Cardiac muscle cell (in vitro differentiated cells and primary cell): ENCODE results near the gene FSIP1. TPM values are rescaled to one million over a fixed set of nuclear protein-coding genes. Genes with fewer than 3 reads are reported as not detected.
A peak's percentile ranks its signal among the peaks of the same experiment; 100 is the strongest.

Experiments used
- DNase-seq, 2 donors: peaks; one replicate each; pipeline versions ENCODE4 v3.0.0 to v3.0.0-alpha.2; 2010 to 2017; ENCODE audit warnings: low read depth in 1 of 2, low spot score in 1 of 2
- H3K27ac ChIP-seq: fragments of 200-600 bp; sonication (generic); 2 replicates; pipeline ENCODE4 v1.5.1; 2016
- H3K27me3 ChIP-seq: fragments of 200-600 bp; sonication (generic); 2 replicates; pipeline ENCODE4 v1.6.0; 2016; ENCODE audit warnings: control low read depth
- H3K36me3 ChIP-seq: fragments of 200-600 bp; sonication (generic); 2 replicates; pipeline ENCODE4 v1.5.1; 2016; ENCODE audit warnings: control low read depth
- H3K4me1 ChIP-seq: fragments of 200-600 bp; sonication (generic); 2 replicates; pipeline ENCODE4 v1.8.1; 2017; ENCODE audit warnings: low read depth, mild to moderate bottlenecking, mixed run types
- H3K4me3 ChIP-seq: fragments of 200-600 bp; sonication (generic); 2 replicates; pipeline ENCODE4 v1.5.1; 2016; ENCODE audit warnings: mild to moderate bottlenecking
- H3K9me3 ChIP-seq: fragments of 200-600 bp; sonication (generic); 2 replicates; pipeline ENCODE4 v1.5.1; 2017; ENCODE audit warnings: low read depth, mild to moderate bottlenecking, control low read depth
- polyA plus RNA-seq: library from polyadenylated mRNA; unstranded; fragments of >200 nt; fragmentation: Nextera tagmentation; extraction: Ambion mirVana; gene quantifications from 2 replicates; pipeline ENCODE4 v1.2.1, GENCODE V29; 2016
- total RNA-seq: library from RNA; depleted of rRNA; stranded (reverse); fragments of >200 nt; gene quantifications from 2 replicates; pipeline ENCODE4 v1.2.3, GENCODE V29; 2016
- TF ChIP-seq, protein P1 (sequence below): IDR thresholded peaks from 2 replicates; pipeline ENCODE4 v1.5.1; 2012; ENCODE audit warnings: low read depth, mild to moderate bottlenecking, low read length

The FSIP1 gene
- total and polyA plus RNA-seq, 2 experiments from 2014 or later = 0.15 to 0.33 TPM

DNA sequence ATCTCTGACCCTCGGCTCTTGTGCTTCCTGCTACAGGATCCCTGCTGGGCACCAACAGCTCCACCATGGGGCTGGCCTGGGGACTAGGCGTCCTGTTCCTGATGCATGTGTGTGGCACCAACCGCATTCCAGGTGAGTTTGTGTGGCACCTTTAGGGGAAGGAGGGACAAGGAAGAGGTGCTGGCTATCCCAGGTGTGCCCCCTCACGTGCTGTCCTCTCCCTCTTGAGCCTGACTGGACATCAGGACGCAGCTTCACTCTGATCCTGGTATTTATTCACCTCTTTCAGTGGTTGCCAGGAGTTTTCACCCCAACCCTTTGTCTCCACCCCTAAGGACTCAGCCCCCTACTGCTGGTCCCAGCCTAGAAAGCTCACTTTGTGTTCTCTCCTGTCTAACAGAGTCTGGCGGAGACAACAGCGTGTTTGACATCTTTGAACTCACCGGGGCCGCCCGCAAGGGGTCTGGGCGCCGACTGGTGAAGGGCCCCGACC is 200.8 kb downstream of the FSIP1 start:
- Histone ChIP-seq H3K27me3 (no peaks in the 10 kb centered on the region), H3K4me3 (peak overlapping the region; percentile 40), H3K36me3 (peaks cover 21% of the 10 kb centered on the region), H3K27ac (no peak overlapping the region), H3K4me1 (peaks cover 14% of the 10 kb centered on the region), H3K9me3 (no peaks in the 10 kb centered on the region)
- DNase-seq = peak; percentile 67 to 69
- TF ChIP-seq, protein P1, sequence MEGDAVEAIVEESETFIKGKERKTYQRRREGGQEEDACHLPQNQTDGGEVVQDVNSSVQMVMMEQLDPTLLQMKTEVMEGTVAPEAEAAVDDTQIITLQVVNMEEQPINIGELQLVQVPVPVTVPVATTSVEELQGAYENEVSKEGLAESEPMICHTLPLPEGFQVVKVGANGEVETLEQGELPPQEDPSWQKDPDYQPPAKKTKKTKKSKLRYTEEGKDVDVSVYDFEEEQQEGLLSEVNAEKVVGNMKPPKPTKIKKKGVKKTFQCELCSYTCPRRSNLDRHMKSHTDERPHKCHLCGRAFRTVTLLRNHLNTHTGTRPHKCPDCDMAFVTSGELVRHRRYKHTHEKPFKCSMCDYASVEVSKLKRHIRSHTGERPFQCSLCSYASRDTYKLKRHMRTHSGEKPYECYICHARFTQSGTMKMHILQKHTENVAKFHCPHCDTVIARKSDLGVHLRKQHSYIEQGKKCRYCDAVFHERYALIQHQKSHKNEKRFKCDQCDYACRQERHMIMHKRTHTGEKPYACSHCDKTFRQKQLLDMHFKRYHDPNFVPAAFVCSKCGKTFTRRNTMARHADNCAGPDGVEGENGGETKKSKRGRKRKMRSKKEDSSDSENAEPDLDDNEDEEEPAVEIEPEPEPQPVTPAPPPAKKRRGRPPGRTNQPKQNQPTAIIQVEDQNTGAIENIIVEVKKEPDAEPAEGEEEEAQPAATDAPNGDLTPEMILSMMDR = peak; percentile 51

DNA sequence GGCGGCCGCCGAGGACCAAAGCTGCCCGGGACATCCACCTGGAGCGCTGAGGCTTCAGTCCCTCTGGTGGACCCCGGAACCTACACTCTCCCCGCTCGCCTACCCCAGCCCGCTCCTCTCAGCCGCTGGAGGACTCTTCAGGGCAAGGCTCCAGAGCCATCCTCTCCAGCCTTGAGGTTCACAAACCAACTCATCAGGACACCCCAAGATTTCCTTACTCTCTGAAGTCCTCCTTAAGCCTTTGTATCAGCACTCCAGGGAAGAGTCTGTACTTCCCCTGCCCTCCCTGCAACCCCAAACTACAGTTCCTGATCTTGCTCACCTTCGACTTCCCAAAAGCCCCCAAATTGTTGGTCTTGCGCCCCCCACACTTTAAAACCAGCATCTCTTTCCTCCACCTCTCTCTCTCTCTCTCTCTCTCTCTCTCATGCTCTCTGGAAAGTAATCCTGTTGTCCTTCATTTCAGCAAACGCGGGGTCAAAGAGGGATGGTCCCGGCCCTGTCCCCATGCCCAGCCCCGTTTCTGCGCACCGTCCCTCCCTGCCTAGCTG is 201.3 kb downstream of the FSIP1 start:
- Histone ChIP-seq H3K9me3 (no peaks in the 10 kb centered on the region), H3K36me3 (peaks cover 16% of the 10 kb centered on the region), H3K27me3 (no peaks in the 10 kb centered on the region), H3K4me1 (peaks cover 14% of the 10 kb centered on the region), H3K4me3 (peak overlapping the region; percentile 40), H3K27ac (peak overlapping the region; percentile 95)
- DNase-seq = no peak
- TF ChIP-seq, protein P1 = no peak

DNA sequence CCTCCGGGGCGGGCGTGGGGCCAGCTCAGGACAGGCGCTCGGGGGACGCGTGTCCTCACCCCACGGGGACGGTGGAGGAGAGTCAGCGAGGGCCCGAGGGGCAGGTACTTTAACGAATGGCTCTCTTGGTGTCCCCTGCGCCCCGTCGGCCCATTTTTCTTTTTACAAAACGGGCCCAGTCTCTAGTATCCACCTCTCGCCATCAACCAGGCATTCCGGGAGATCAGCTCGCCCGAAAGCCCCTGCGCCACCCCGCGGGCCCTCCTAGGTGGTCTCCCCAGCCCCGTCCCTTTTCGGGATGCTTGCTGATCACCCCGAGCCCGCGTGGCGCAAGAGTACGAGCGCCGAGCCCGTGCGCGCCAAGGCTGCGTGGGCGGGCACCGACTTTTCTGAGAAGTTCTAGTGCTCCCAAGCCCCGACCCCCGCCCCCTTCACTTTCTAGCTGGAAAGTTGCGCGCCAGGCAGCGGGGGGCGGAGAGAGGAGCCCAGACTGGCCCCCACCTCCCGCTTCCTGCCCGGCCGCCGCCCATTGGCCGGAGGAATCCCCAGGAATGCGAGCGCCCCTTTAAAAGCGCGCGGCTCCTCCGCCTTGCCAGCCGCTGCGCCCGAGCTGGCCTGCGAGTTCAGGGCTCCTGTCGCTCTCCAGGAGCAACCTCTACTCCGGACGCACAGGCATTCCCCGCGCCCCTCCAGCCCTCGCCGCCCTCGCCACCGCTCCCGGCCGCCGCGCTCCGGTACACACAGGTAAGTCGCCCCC is 202.0 kb downstream of the FSIP1 start, which contains the start of gene THBS1:
TSS of gene THBS1 (plus strand) at position 595 of the 757 bp plus-strand sequence. CDS start 779 bp downstream, outside the sequence.
- Histone ChIP-seq H3K27me3 (no peaks in the 10 kb centered on the region), H3K4me3 (peak within 1 kb of the TSS; percentile 40), H3K27ac (peak within 1 kb of the TSS; percentile 95), H3K36me3 (peaks cover 16% of the 10 kb centered on the region), H3K4me1 (peaks cover 14% of the 10 kb centered on the region), H3K9me3 (no peaks in the 10 kb centered on the region)
- TF ChIP-seq, protein P1 = no peak
- DNase-seq = peak; percentile 92 to 98

- peak overlapping the region; percentile 95 for H3K27ac ChIP-seq
- peak; percentile 94 to 97 for DNase-seq
- no peaks in the 10 kb centered on the region for H3K9me3 ChIP-seq
- TF ChIP-seq, protein P1 = peak; percentile 92
- peaks cover 10% of the 10 kb centered on the region for H3K36me3 ChIP-seq
- H3K4me1 ChIP-seq = peaks cover 14% of the 10 kb centered on the region
- peak overlapping the region; percentile 40 for H3K4me3 ChIP-seq
- no peaks in the 10 kb centered on the region for H3K27me3 ChIP-seq
Observed at GRCh38 chr15:39580117-39580484, 202.5 kb downstream of the FSIP1 start.

DNA sequence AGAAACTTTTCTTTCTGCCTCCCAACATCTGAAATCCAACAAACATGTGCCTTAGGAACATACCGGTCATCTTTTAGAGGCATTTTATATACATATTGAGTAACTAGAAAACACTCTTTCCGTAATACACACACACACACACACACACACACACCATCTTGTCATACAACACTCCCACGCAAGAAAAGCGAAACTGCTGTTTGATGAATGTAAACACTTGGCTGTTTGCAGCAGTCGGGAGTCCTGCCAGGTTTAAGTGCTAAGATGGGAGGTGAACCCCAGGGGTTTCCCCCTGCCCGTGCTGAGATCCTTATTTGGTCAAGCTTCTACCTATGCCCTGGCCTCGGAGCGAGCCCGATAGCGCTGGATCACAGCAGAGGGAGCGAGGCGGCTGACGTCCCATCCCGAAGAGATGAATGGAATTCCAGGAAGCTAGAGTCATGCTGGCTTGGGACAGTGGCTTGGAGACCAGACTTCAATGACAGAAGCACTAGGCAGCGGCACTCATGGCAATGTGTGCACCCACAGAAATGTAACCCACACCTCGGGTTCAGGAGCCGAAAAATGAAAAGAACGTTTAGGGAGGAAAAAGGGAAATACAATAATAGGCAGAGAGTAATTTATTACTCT is 203.0 kb downstream of the FSIP1 start:
- Histone ChIP-seq H3K27me3 (no peaks in the 10 kb centered on the region), H3K27ac (peak overlapping the region; percentile 95)

More for the DNA sequence above, 203.0 kb downstream of the FSIP1 start:
- no peaks in the 10 kb centered on the region for H3K9me3 ChIP-seq
- TF ChIP-seq, protein P1 = no peak
- peaks cover 5% of the 10 kb centered on the region for H3K36me3 ChIP-seq
- peaks cover 14% of the 10 kb centered on the region for H3K4me1 ChIP-seq
- H3K4me3 ChIP-seq = peak overlapping the region; percentile 40
- DNase-seq = peak; percentile 92 to 95
